Adrenal gland (tissue), 5 donors: ENCODE results near the gene DTX2.
"Not testable (repeated sequence)": the region's sequence is repeated elsewhere in the genome, so short reads cannot be mapped to it uniquely, and the experiment has no call there.

Experiments
- POLR2A ChIP-seq, 2 donors: fragments of 450-650 bp; IDR thresholded peaks; one replicate each; pipeline ENCODE4 v1.6.1; 2017; ENCODE audit warnings: antibody characterized with exemption in 2 of 2, mild to moderate bottlenecking in 2 of 2, moderate library complexity in 1 of 2
- TF ChIP-seq, protein P1 (sequence below), 6 experiments: fragments of 450-650 bp in 4 of 6; fragments of 200-600 bp in 2 of 6; sonication (generic) in 1 of 6; IDR thresholded peaks; 1 replicate in 5 of 6; 2 replicates in 1 of 6; pipeline versions ENCODE4 v1.5.1 to v1.8.0; 2016 to 2021; ENCODE audit warnings: antibody characterized with exemption in 6 of 6, mild to moderate bottlenecking in 2 of 6, moderate library complexity in 1 of 6
- donor health status: DM: no; HTN: no; CAD: no.

DNA sequence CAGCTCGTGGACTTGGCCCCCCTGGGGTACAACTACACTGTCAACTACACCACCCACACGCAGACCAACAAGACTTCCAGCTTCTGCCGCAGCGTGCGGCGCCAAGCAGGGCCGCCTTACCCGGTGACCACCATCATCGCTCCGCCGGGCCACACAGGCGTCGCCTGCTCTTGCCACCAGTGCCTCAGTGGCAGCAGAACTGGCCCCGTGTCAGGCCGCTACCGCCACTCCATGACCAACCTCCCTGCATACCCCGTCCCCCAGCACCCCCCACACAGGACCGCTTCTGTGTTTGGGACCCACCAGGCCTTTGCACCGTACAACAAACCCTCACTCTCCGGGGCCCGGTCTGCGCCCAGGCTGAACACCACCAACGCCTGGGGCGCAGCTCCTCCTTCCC is 21.2 kb downstream of the DTX2 start:
- not testable (repeated sequence) for TF ChIP-seq POLR2A (IDR thresholded peaks at IDR 0.05)
- TF ChIP-seq, protein P1, sequence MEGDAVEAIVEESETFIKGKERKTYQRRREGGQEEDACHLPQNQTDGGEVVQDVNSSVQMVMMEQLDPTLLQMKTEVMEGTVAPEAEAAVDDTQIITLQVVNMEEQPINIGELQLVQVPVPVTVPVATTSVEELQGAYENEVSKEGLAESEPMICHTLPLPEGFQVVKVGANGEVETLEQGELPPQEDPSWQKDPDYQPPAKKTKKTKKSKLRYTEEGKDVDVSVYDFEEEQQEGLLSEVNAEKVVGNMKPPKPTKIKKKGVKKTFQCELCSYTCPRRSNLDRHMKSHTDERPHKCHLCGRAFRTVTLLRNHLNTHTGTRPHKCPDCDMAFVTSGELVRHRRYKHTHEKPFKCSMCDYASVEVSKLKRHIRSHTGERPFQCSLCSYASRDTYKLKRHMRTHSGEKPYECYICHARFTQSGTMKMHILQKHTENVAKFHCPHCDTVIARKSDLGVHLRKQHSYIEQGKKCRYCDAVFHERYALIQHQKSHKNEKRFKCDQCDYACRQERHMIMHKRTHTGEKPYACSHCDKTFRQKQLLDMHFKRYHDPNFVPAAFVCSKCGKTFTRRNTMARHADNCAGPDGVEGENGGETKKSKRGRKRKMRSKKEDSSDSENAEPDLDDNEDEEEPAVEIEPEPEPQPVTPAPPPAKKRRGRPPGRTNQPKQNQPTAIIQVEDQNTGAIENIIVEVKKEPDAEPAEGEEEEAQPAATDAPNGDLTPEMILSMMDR (IDR thresholded peaks at IDR 0.05), result not testable (repeated sequence)
